CD14-positive monocyte (primary cell): Measurements from ENCODE around the gene CPNE4. TPM values are rescaled to one million over a fixed set of nuclear protein-coding genes. Genes with fewer than 3 reads are reported as not detected.

ENCODE experiments used
- DNase-seq, 3 donors: peaks; one replicate each; pipeline ENCODE4 v3.0.0-alpha.2; 2011 to 2022
- H2AFZ ChIP-seq: 2 replicates; pipeline ENCODE4 v1.6.0; 2012; ENCODE audit warnings: mild to moderate bottlenecking, low read depth, low read length, inconsistent platforms; ENCODE audit not compliant: insufficient read depth, poor library complexity, severe bottlenecking
- H3K27ac ChIP-seq, 2 donors: 1 replicate in 1 of 2; 2 replicates in 1 of 2; pipeline ENCODE4 v1.5.1; 2012 to 2013; ENCODE audit warnings: low read length in 2 of 2, control low read depth in 1 of 2, inconsistent platforms in 1 of 2, low read depth in 1 of 2, mild to moderate bottlenecking in 1 of 2
- H3K27me3 ChIP-seq, 2 donors: one replicate each; pipeline versions ENCODE4 v1.6.0 to v1.6.1; 2011 to 2013; ENCODE audit warnings: low read length in 2 of 2; ENCODE audit not compliant: control insufficient read depth in 2 of 2, insufficient read depth in 2 of 2
- H3K36me3 ChIP-seq, 2 donors: replicated peaks in 1 of 2; 1 replicate in 1 of 2; 2 replicates in 1 of 2; pipeline versions ENCODE4 v1.5.1 to v1.6.1; 2012 to 2013; ENCODE audit warnings: low read length in 2 of 2, control low read depth in 1 of 2, inconsistent platforms in 1 of 2, mild to moderate bottlenecking in 1 of 2; ENCODE audit not compliant: insufficient read depth in 2 of 2, control insufficient read depth in 1 of 2
- H3K4me1 ChIP-seq, 2 donors: 1 replicate in 1 of 2; 2 replicates in 1 of 2; pipeline versions ENCODE4 v1.5.1 to v1.6.1; 2012 to 2013; ENCODE audit warnings: low read length in 2 of 2, control low read depth in 1 of 2, inconsistent platforms in 1 of 2, mild to moderate bottlenecking in 1 of 2, moderate library complexity in 1 of 2; ENCODE audit not compliant: insufficient read depth in 2 of 2, control insufficient read depth in 1 of 2
- H3K4me2 ChIP-seq: replicated peaks from 2 replicates; pipeline ENCODE3; 2012; ENCODE audit warnings: low read length, moderate library complexity, mild to moderate bottlenecking; ENCODE audit not compliant: poor library complexity, severe bottlenecking; ENCODE audit errors: extremely low read depth
- H3K4me3 ChIP-seq, 3 experiments: fragments of 200-600 bp in 1 of 3; sonication (generic) in 1 of 3; replicated peaks in 1 of 3; 1 replicate in 2 of 3; 2 replicates in 1 of 3; pipeline ENCODE4 v1.5.1; 2011 to 2013; ENCODE audit warnings: low read length in 3 of 3, mild to moderate bottlenecking in 3 of 3, control low read depth in 2 of 3, low read depth in 2 of 3, inconsistent platforms in 1 of 3, moderate library complexity in 1 of 3
- H3K79me2 ChIP-seq: 2 replicates; pipeline ENCODE4 v1.6.0; 2012; ENCODE audit warnings: mild to moderate bottlenecking, control low read depth, inconsistent platforms, low read length, moderate library complexity; ENCODE audit not compliant: insufficient read depth
- H3K9ac ChIP-seq: 2 replicates; pipeline ENCODE4 v1.6.0; 2017; ENCODE audit warnings: low read length, mild to moderate bottlenecking; ENCODE audit not compliant: insufficient read depth, poor library complexity, severe bottlenecking
- H3K9me3 ChIP-seq, 2 donors: replicated peaks in 1 of 2; 1 replicate in 1 of 2; 2 replicates in 1 of 2; pipeline versions ENCODE4 v1.5.1 to v1.6.1; 2012 to 2013; ENCODE audit warnings: low read length in 2 of 2, control low read depth in 1 of 2; ENCODE audit not compliant: control insufficient read depth in 1 of 2, insufficient read depth in 1 of 2
- H4K20me1 ChIP-seq: 2 replicates; pipeline ENCODE4 v1.6.0; 2012; ENCODE audit warnings: mild to moderate bottlenecking, low read length, control low read depth, moderate library complexity; ENCODE audit not compliant: insufficient read depth
- H3K27ac Mint-ChIP-seq, 7 donors: one replicate each; pipeline ENCODE4 v1.8.0; 2020; ENCODE audit warnings: mild to moderate bottlenecking in 7 of 7, mixed read lengths in 7 of 7, moderate library complexity in 6 of 7, inconsistent platforms in 2 of 7
- H3K27me3 Mint-ChIP-seq, 3 donors: one replicate each; pipeline ENCODE4 v1.8.0; 2021 to 2022; ENCODE audit warnings: low read depth in 3 of 3, mild to moderate bottlenecking in 3 of 3, mixed read lengths in 3 of 3, moderate library complexity in 3 of 3, inconsistent platforms in 1 of 3
- H3K36me3 Mint-ChIP-seq, 2 donors: one replicate each; pipeline ENCODE4 v1.8.0; 2020; ENCODE audit warnings: mixed read lengths in 2 of 2, inconsistent platforms in 1 of 2, mild to moderate bottlenecking in 1 of 2
- H3K4me1 Mint-ChIP-seq: one replicate; pipeline ENCODE4 v1.8.0; 2020; ENCODE audit warnings: mild to moderate bottlenecking, mixed read lengths
- H3K4me3 Mint-ChIP-seq, 2 donors: one replicate each; pipeline ENCODE4 v1.8.0; 2020; ENCODE audit warnings: mild to moderate bottlenecking in 2 of 2, mixed read lengths in 2 of 2, moderate library complexity in 1 of 2
- H3K9me3 Mint-ChIP-seq, 7 donors: one replicate each; pipeline ENCODE4 v1.8.0; 2020 to 2022; ENCODE audit warnings: mixed read lengths in 7 of 7, mild to moderate bottlenecking in 6 of 7, moderate library complexity in 6 of 7, inconsistent platforms in 2 of 7
- CTCF ChIP-seq: fragments of 200-600 bp; IDR thresholded peaks from one replicate; pipeline ENCODE4 v1.8.0; 2022; ENCODE audit warnings: antibody characterized with exemption, mild to moderate bottlenecking
- WGBS: methylation state at CpG from one replicate; pipeline ENCODE4 v1.1.5; 2013; ENCODE audit warnings: missing lambda C conversion rate; ENCODE audit not compliant: insufficient coverage; 5-methylcytosine and 5-hydroxymethylcytosine counted together
- intact Hi-C, 2 donors: fragments of 100-400 bp; cut with micrococcal nuclease; formaldehyde crosslinking; loops; one replicate each; pipeline versions ENCODE4 v1.15.0 to v1.15.1; 2023
- polyA plus RNA-seq, 3 donors: library from polyadenylated mRNA; depleted of rRNA in 1 of 3; unstranded in 2 of 3; stranded (reverse) in 1 of 3; fragments of 300-500 nt in 2 of 3; fragments of >200 nt in 1 of 3; fragmentation: Illumina TruSeq in 2 of 3; gene quantifications; 1 replicate in 2 of 3; 2 replicates in 1 of 3; pipeline ENCODE4 v1.2.3, GENCODE V29; 2012 to 2021

The CPNE4 gene
- polyA plus RNA-seq, 3 donors: not detected

GRCh38 chr3:131804565-131805133 lies 230.2 kb downstream of the CPNE4 start:
- Histone ChIP-seq H3K4me2 (no peak overlapping the region), H4K20me1 (no peaks in the 10 kb centered on the region), H3K36me3 (no peaks in the 10 kb centered on the region), H3K79me2 (no peaks in the 10 kb centered on the region), H3K4me3 (no peak overlapping the region), H3K27me3 (no peaks in the 10 kb centered on the region), H3K9ac (no peak overlapping the region), H3K9me3 (no peaks in the 10 kb centered on the region), H3K27ac (no peak overlapping the region), H3K4me1 (peaks cover 12 to 13% of the 10 kb centered on the region in 2 donors), H2AFZ (no peak overlapping the region)
- intact Hi-C loops: no loop called here
- no peaks in the 10 kb centered on the region for H3K36me3 Mint-ChIP-seq
- H3K27ac Mint-ChIP-seq: peak overlapping the region in 1 of 7 donors; percentile 3
- WGBS: no CpG with 5 or more reads among the region's 3 CpGs
- peaks cover 32% of the 10 kb centered on the region for H3K4me1 Mint-ChIP-seq
- no peak for DNase-seq
- no peaks in the 10 kb centered on the region for H3K9me3 Mint-ChIP-seq
- no peak for TF ChIP-seq CTCF
- H3K4me3 Mint-ChIP-seq: no peak overlapping the region
- H3K27me3 Mint-ChIP-seq: no peaks in the 10 kb centered on the region

GRCh38 chr3:131803113-131803512 lies 231.7 kb downstream of the CPNE4 start:
- peaks cover 12 to 13% of the 10 kb centered on the region in 2 donors for H3K4me1 ChIP-seq

More at GRCh38 chr3:131803113-131803512, 231.7 kb downstream of the CPNE4 start:
- Histone ChIP-seq H3K4me3 (no peak overlapping the region), H4K20me1 (no peaks in the 10 kb centered on the region), H3K27me3 (no peaks in the 10 kb centered on the region), H3K36me3 (no peaks in the 10 kb centered on the region), H3K9ac (no peak overlapping the region), H3K9me3 (no peaks in the 10 kb centered on the region), H3K27ac (no peak overlapping the region), H3K4me2 (no peak overlapping the region), H3K79me2 (no peaks in the 10 kb centered on the region), H2AFZ (no peak overlapping the region)
- DNase-seq: no peak
- Mint-ChIP-seq H3K27ac (no peak overlapping the region), H3K9me3 (no peaks in the 10 kb centered on the region), H3K36me3 (no peaks in the 10 kb centered on the region), H3K4me1 (peaks cover 31% of the 10 kb centered on the region), H3K27me3 (no peaks in the 10 kb centered on the region), H3K4me3 (no peak overlapping the region)
- intact Hi-C loops: no loop called here
- no peak for TF ChIP-seq CTCF
- WGBS: no CpG with 5 or more reads among the region's 1 CpG
